ENCODE data around the gene VPS26B.

- no peak for TF ChIP-seq CTCF (IDR thresholded peaks at IDR 0.05; ENCODE audit: insufficient read depth, low read depth, low read length)
- no peak for TF ChIP-seq EZH2 (IDR thresholded peaks at IDR 0.05; ENCODE audit: insufficient read depth, low read length)
Measured at GRCh38 chr11:134223121-134223520, 1.4 kb upstream of the VPS26B start.
